H1 (cell line): Measurements from ENCODE around the gene KRTAP4-5. TPM values are rescaled to one million over a fixed set of nuclear protein-coding genes. Genes with fewer than 3 reads are reported as not detected.

ENCODE experiments used
- CTCF ChIA-PET: fragments of 300-600 bp; sonication (Branson Sonifier 250); formaldehyde crosslinking; loops from one replicate; lab custom pipeline; 2021; ENCODE audit not compliant: partially characterized antibody; lab: Charles Lee
- POLR2A ChIA-PET: fragments of 300-600 bp; sonication (Branson Sonifier 250); formaldehyde crosslinking; loops from one replicate; lab custom pipeline; 2021; ENCODE audit warnings: inconsistent platforms; ENCODE audit not compliant: partially characterized antibody; lab: Charles Lee
- DNase-seq, 2 experiments: peaks; one replicate each; pipeline versions ENCODE4 v3.0.0 to v3.0.0-alpha.2; 2010 to 2022; ENCODE audit warnings: low spot score in 2 of 2, low read depth in 1 of 2, mixed read lengths in 1 of 2
- FAIRE-seq: peaks from 2 replicates; lab custom pipeline; 2011; peaks lifted over from hg19 to GRCh38; lab: Jason Lieb, UNC
- H2AFZ ChIP-seq: 2 replicates; pipeline ENCODE4 v1.8.1; 2012; ENCODE audit warnings: low read length, inconsistent platforms
- H2AK5ac ChIP-seq: 2 replicates; pipeline ENCODE4 v1.6.1; 2013; ENCODE audit warnings: low read depth, low read length
- H2BK120ac ChIP-seq: replicated peaks from 2 replicates; pipeline ENCODE3; 2013; ENCODE audit warnings: low read depth, low read length, inconsistent platforms
- H2BK12ac ChIP-seq: 2 replicates; pipeline ENCODE4 v1.6.1; 2013; ENCODE audit warnings: low read depth, low read length
- H2BK15ac ChIP-seq: 2 replicates; pipeline ENCODE4 v1.6.1; 2013; ENCODE audit warnings: low read length
- H2BK20ac ChIP-seq: 2 replicates; pipeline ENCODE4 v1.6.1; 2013; ENCODE audit warnings: low read length
- H2BK5ac ChIP-seq: 2 replicates; pipeline ENCODE4 v1.6.1; 2013; ENCODE audit warnings: low read depth, low read length
- H3K14ac ChIP-seq: 2 replicates; pipeline ENCODE4 v1.6.1; 2013; ENCODE audit warnings: inconsistent platforms; ENCODE audit not compliant: insufficient read length
- H3K18ac ChIP-seq: 2 replicates; pipeline ENCODE4 v1.6.1; 2013; ENCODE audit warnings: low read length; ENCODE audit errors: extremely low read depth
- H3K23ac ChIP-seq: 2 replicates; pipeline ENCODE4 v1.6.1; 2013; ENCODE audit warnings: inconsistent platforms; ENCODE audit not compliant: insufficient read length
- H3K23me2 ChIP-seq: 2 replicates; pipeline ENCODE4 v1.6.1; 2013; ENCODE audit warnings: low read depth, low read length
- H3K27ac ChIP-seq: 2 replicates; pipeline ENCODE4 v1.6.1; 2011; ENCODE audit warnings: low read depth, low read length, inconsistent platforms
- H3K27me3 ChIP-seq, 4 experiments: replicated peaks in 1 of 4; 1 replicate in 1 of 4; 2 replicates in 3 of 4; pipeline versions ENCODE4 v1.6.1 to v1.8.1; 2011 to 2013; ENCODE audit warnings: low read length in 3 of 4, mild to moderate bottlenecking in 3 of 4, inconsistent platforms in 2 of 4, mixed read lengths in 2 of 4, moderate library complexity in 1 of 4; ENCODE audit not compliant: control insufficient read depth in 3 of 4, insufficient read depth in 3 of 4; ENCODE audit errors: extremely low read depth in 1 of 4
- H3K36me3 ChIP-seq, 4 experiments: 2 replicates each; pipeline versions ENCODE4 v1.6.1 to v1.8.1; 2011 to 2013; ENCODE audit warnings: mild to moderate bottlenecking in 4 of 4, low read length in 3 of 4, moderate library complexity in 2 of 4, control low read depth in 1 of 4, inconsistent platforms in 1 of 4; ENCODE audit not compliant: insufficient read depth in 4 of 4, control insufficient read depth in 2 of 4
- H3K4ac ChIP-seq: replicated peaks from 2 replicates; pipeline ENCODE3; 2013; ENCODE audit warnings: low read length, low read depth, mixed read lengths, inconsistent platforms; ENCODE audit not compliant: insufficient read length
- H3K4me1 ChIP-seq, 4 experiments: replicated peaks in 1 of 4; 1 replicate in 1 of 4; 2 replicates in 3 of 4; pipeline versions ENCODE4 v1.6.1 to v1.8.1; 2011 to 2013; ENCODE audit warnings: low read length in 3 of 4, inconsistent platforms in 2 of 4, mixed read lengths in 1 of 4; ENCODE audit not compliant: insufficient read depth in 4 of 4, control insufficient read depth in 3 of 4
- H3K4me2 ChIP-seq, 2 experiments: 2 replicates each; pipeline versions ENCODE4 v1.6.1 to v1.8.1; 2011 to 2013; ENCODE audit warnings: low read depth in 2 of 2, low read length in 2 of 2, control low read depth in 1 of 2, inconsistent platforms in 1 of 2, mild to moderate bottlenecking in 1 of 2; ENCODE audit not compliant: insufficient read depth in 1 of 2
- H3K4me3 ChIP-seq, 4 experiments: fragments of 200-600, 300-600 bp in 1 of 4; sonication (generic), shearing (Covaris generic), sonication (Bioruptor Twin) in 1 of 4; 2 replicates each; pipeline versions ENCODE4 v1.5.1 to v1.8.1; 2011 to 2016; ENCODE audit warnings: low read length in 4 of 4, low read depth in 3 of 4, control low read depth in 2 of 4, inconsistent platforms in 2 of 4, mild to moderate bottlenecking in 2 of 4, mixed read lengths in 1 of 4, moderate library complexity in 1 of 4; ENCODE audit not compliant: insufficient read depth in 2 of 4; ENCODE audit errors: extremely low read depth in 1 of 4
- H3K56ac ChIP-seq: replicated peaks from 2 replicates; pipeline ENCODE3; 2013; ENCODE audit warnings: low read depth, mild to moderate bottlenecking, mixed read lengths, low read length, inconsistent platforms; ENCODE audit not compliant: insufficient read length
- H3K79me1 ChIP-seq: 2 replicates; pipeline ENCODE4 v1.6.1; 2013; ENCODE audit warnings: low read depth, low read length, control low read depth
- H3K79me2 ChIP-seq, 2 experiments: 2 replicates each; pipeline versions ENCODE4 v1.6.1 to v1.8.1; 2012 to 2013; ENCODE audit warnings: low read length in 2 of 2, mild to moderate bottlenecking in 2 of 2, inconsistent platforms in 1 of 2; ENCODE audit not compliant: insufficient read depth in 2 of 2, control insufficient read depth in 1 of 2
- H3K9ac ChIP-seq, 4 experiments: replicated peaks in 1 of 4; 1 replicate in 1 of 4; 2 replicates in 3 of 4; pipeline versions ENCODE4 v1.6.1 to v1.8.1; 2011 to 2013; ENCODE audit warnings: low read depth in 3 of 4, low read length in 3 of 4, control low read depth in 2 of 4, mild to moderate bottlenecking in 2 of 4, moderate library complexity in 2 of 4, inconsistent platforms in 1 of 4; ENCODE audit errors: extremely low read depth in 1 of 4
- H3K9me3 ChIP-seq, 2 experiments: 2 replicates each; pipeline versions ENCODE4 v1.6.1 to v1.8.1; 2012 to 2013; ENCODE audit warnings: mild to moderate bottlenecking in 2 of 2, moderate library complexity in 2 of 2, control low read depth in 1 of 2, inconsistent platforms in 1 of 2, low read depth in 1 of 2, low read length in 1 of 2, mixed read lengths in 1 of 2; ENCODE audit not compliant: insufficient read depth in 2 of 2
- H4K20me1 ChIP-seq, 2 experiments: replicated peaks in 1 of 2; 2 replicates each; pipeline versions ENCODE3 to v1.8.1; 2011 to 2013; ENCODE audit warnings: inconsistent platforms in 2 of 2, low read length in 2 of 2, mild to moderate bottlenecking in 1 of 2; ENCODE audit not compliant: insufficient read depth in 2 of 2, control insufficient read depth in 1 of 2
- H4K5ac ChIP-seq: 2 replicates; pipeline ENCODE4 v1.6.1; 2013; ENCODE audit warnings: low read length, low read depth, mixed read lengths, inconsistent platforms; ENCODE audit not compliant: insufficient read length
- H4K8ac ChIP-seq: 2 replicates; pipeline ENCODE4 v1.8.0; 2013; ENCODE audit warnings: mild to moderate bottlenecking, moderate library complexity, low read length, inconsistent platforms; ENCODE audit not compliant: insufficient read depth; ENCODE audit errors: extremely low read depth
- H4K91ac ChIP-seq: replicated peaks from 2 replicates; pipeline ENCODE3; 2013; ENCODE audit warnings: low read length, mixed read lengths, inconsistent platforms; ENCODE audit not compliant: insufficient read length
- BCL11A ChIP-seq, 2 experiments: IDR thresholded peaks; one replicate each; pipeline ENCODE4 v1.6.1; 2011; ENCODE audit warnings: low read depth in 2 of 2, low read length in 2 of 2, mild to moderate bottlenecking in 2 of 2
- CTBP2 ChIP-seq: IDR thresholded peaks from 2 replicates; pipeline ENCODE4 v1.7.0; 2011; ENCODE audit warnings: borderline replicate concordance, mild to moderate bottlenecking, moderate library complexity, mixed read lengths, low read length; ENCODE audit not compliant: insufficient read depth, insufficient read length
- EGR1 ChIP-seq: IDR thresholded peaks from 2 replicates; pipeline ENCODE4 v1.6.1; 2011; ENCODE audit warnings: low read depth, low read length, borderline replicate concordance
- HDAC2 ChIP-seq, 2 experiments: fragments of 300-600 bp in 1 of 2; sonication (generic) in 1 of 2; IDR thresholded peaks; 2 replicates each; pipeline ENCODE4 v1.6.1; 2011 to 2012; ENCODE audit warnings: low read depth in 2 of 2, low read length in 2 of 2, mild to moderate bottlenecking in 2 of 2, moderate library complexity in 2 of 2, borderline replicate concordance in 1 of 2, inconsistent platforms in 1 of 2
- JUND ChIP-seq: IDR thresholded peaks from 2 replicates; pipeline ENCODE4 v1.6.1; 2011; ENCODE audit warnings: mild to moderate bottlenecking, improper control_type of control experiment, low read length
- KDM1A ChIP-seq: fragments of 200-600, 300-600 bp; sonication (generic); IDR thresholded peaks from 2 replicates; pipeline ENCODE4 v1.7.1; 2016; ENCODE audit warnings: mild to moderate bottlenecking, low read length, borderline replicate concordance
- KDM5A ChIP-seq: fragments of 200-600 bp; IDR thresholded peaks from 2 replicates; pipeline ENCODE4 v1.7.1; 2012; ENCODE audit warnings: mild to moderate bottlenecking, low read length, inconsistent platforms, mixed read lengths
- POLR2A ChIP-seq, 2 experiments: IDR thresholded peaks; 1 replicate in 1 of 2; 2 replicates in 1 of 2; pipeline ENCODE4 v1.6.1; 2011; ENCODE audit warnings: low read depth in 2 of 2, low read length in 2 of 2, mild to moderate bottlenecking in 2 of 2; ENCODE audit errors: control extremely low read depth in 1 of 2
- RNF2 ChIP-seq: fragments of 200-900, 300-1000 bp; sonication (generic); IDR thresholded peaks from 2 replicates; pipeline ENCODE4 v1.7.1; 2016; ENCODE audit warnings: borderline replicate concordance, low read depth, mild to moderate bottlenecking, antibody characterized with exemption, low read length; ENCODE audit not compliant: poor library complexity, severe bottlenecking; ENCODE audit errors: missing control alignments
- SIRT6 ChIP-seq: IDR thresholded peaks from one replicate; pipeline ENCODE4 v1.7.1; 2012; ENCODE audit warnings: low read length, inconsistent platforms
- SIX5 ChIP-seq: IDR thresholded peaks from 2 replicates; pipeline ENCODE4 v1.6.1; 2011; ENCODE audit warnings: mild to moderate bottlenecking, low read depth, low read length
- USF2 ChIP-seq: IDR thresholded peaks from 2 replicates; pipeline ENCODE4 v1.6.1; 2011; ENCODE audit warnings: low read length, improper control_type of control experiment
- WGBS, 2 experiments: shearing (Covaris generic) in 1 of 2; methylation state at CpG; one replicate each; pipeline versions ENCODE4 v1.1.6 to v1.1.7; 2013 to 2015; ENCODE audit warnings: low lambda C conversion rate in 2 of 2, mixed read lengths in 2 of 2, inconsistent platforms in 1 of 2, low coverage in 1 of 2, missing lambda C conversion rate in 1 of 2; ENCODE audit not compliant: insufficient replicate concordance in 2 of 2, insufficient coverage in 1 of 2, insufficient read length in 1 of 2; ENCODE audit errors: extremely low coverage in 1 of 2, missing lambda C conversion rate in 1 of 2; 5-methylcytosine and 5-hydroxymethylcytosine counted together
- polyA plus RNA-seq, 7 experiments: library from polyadenylated mRNA; depleted of rRNA in 3 of 7; stranded (reverse) in 5 of 7; unstranded in 2 of 7; fragments of >200 nt in 5 of 7; fragments of 200-250 nt in 2 of 7; gene quantifications; 1 replicate in 5 of 7; 2 replicates in 1 of 7; 4 replicates in 1 of 7; pipeline versions ENCODE4 v1.2.1 to v1.2.3, GENCODE V29; 2011 to 2013; ENCODE audit warnings: missing spikeins in 2 of 7, mixed read lengths in 2 of 7
- total RNA-seq: library from RNA; stranded (reverse); fragmentation: NEBNext Ultra II Directional; extraction: Animal tissue kit (Norgen Biotek cat#: 25700); gene quantifications from 2 replicates; pipeline ENCODE4 v1.2.1, GENCODE V29; 2021

KRTAP4-5 gene
- total and polyA plus RNA-seq, 2 of the 8 experiments (the other 6 are each of a cell fraction or from before 2014, with no cell fraction given), result not detected

GRCh38 chr17:41101586-41102259 is 47.9 kb downstream of the KRTAP4-5 start, which contains the start of gene KRTAP4-16:
KRTAP4-16 (minus strand) TSS chr17:41102209; CDS start chr17:41102209, 0 bp downstream.
- Histone ChIP-seq H2BK20ac (no peak within 1 kb of the TSS), H2BK120ac (no peak within 1 kb of the TSS), H3K4ac (no peak within 1 kb of the TSS), H3K18ac (no peak within 1 kb of the TSS), H3K14ac (no peak within 1 kb of the TSS), H3K23me2 (no peaks in the 10 kb centered on the region), H4K5ac (no peak within 1 kb of the TSS), H2AFZ (no peak within 1 kb of the TSS), H4K20me1 (no peaks in the 10 kb centered on the region), H3K4me3 (no peak within 1 kb of the TSS), H3K79me2 (no peaks in the 10 kb centered on the region), H2BK15ac (no peak within 1 kb of the TSS), H2AK5ac (no peak within 1 kb of the TSS), H3K9ac (no peak within 1 kb of the TSS), H3K79me1 (no peaks in the 10 kb centered on the region), H3K56ac (no peak within 1 kb of the TSS), H3K36me3 (no peaks in the 10 kb centered on the region), H3K4me1 (peaks cover 0 to 4% (median under 1%) of the 10 kb centered on the region in 4 experiments; a peak in 3 of 7 replicates), H3K4me2 (no peak within 1 kb of the TSS; a peak in 1 of 4 replicates), H4K8ac (no peak within 1 kb of the TSS), H2BK5ac (no peak within 1 kb of the TSS), H2BK12ac (no peak within 1 kb of the TSS), H3K23ac (no peak within 1 kb of the TSS), H3K27ac (no peak within 1 kb of the TSS), H3K27me3 (no peaks in the 10 kb centered on the region), H3K9me3 (no peaks in the 10 kb centered on the region), H4K91ac (no peak within 1 kb of the TSS)
- no peak for DNase-seq
- 80% methylated on average over 4 of the region's 10 CpGs; no CpG with 5 or more reads in 1 of the 2 experiments for WGBS, 2 experiments
- no peak for FAIRE-seq
- ChIA-PET CTCF (no interaction called here), POLR2A (no interaction called here)
- no peak for TF ChIP-seq RNF2
- no peak for TF ChIP-seq BCL11A (IDR thresholded peaks at IDR 0.05; ENCODE audit: low read depth in 2 of 2, low read length in 2 of 2)
- TF ChIP-seq USF2, result no peak
- no peak for TF ChIP-seq POLR2A (IDR thresholded peaks at IDR 0.05; ENCODE audit: control extremely low read depth in 1 of 2, low read depth in 2 of 2, low read length in 2 of 2)
- TF ChIP-seq HDAC2 (IDR thresholded peaks at IDR 0.05; ENCODE audit: borderline replicate concordance in 1 of 2, low read depth in 2 of 2, low read length in 2 of 2), result no peak
- TF ChIP-seq SIRT6, result no peak
- no peak for TF ChIP-seq CTBP2
- TF ChIP-seq KDM5A, result no peak
- no peak for TF ChIP-seq KDM1A
- no peak for TF ChIP-seq EGR1
- no peak for TF ChIP-seq SIX5
- no peak for TF ChIP-seq JUND
